Posterior vena cava (tissue), 2 donors: ENCODE data around the gene AP2M1. TPM values are rescaled to one million over a fixed set of nuclear protein-coding genes. Genes with fewer than 3 reads are reported as not detected.

ENCODE experiments used
- DNase-seq: peaks from one replicate; pipeline ENCODE4 v3.0.0-alpha.2; 2020; ENCODE audit warnings: low spot score
- intact Hi-C, 2 donors: fragments of 100-400 bp; cut with DNase I; formaldehyde crosslinking; loops; one replicate each; pipeline versions ENCODE4 v1.14.1 to v1.14.2; 2022 to 2023
- total RNA-seq, 2 donors: library from RNA; stranded (reverse); fragmentation: NEBNext Ultra II Directional; extraction: Animal tissue kit (Norgen Biotek cat#: 25700); gene quantifications; one replicate each; pipeline ENCODE4 v1.2.1, GENCODE V29; 2021
- donor health status: DM: yes; HTN: yes; CAD: no.
- donor health status: DM: yes; HTN: yes; CAD: no.

The AP2M1 gene
- total RNA-seq, 2 donors from 2014 or later = 324 to 365 TPM

- DNase-seq = no peak
- intact Hi-C loops = no loop called here
These were observed 851 bp downstream of the AP2M1 start for GRCh38 chr3:184175506-184175905.

GRCh38 chr3:184175981-184176376, 1.3 kb downstream of the AP2M1 start:
- DNase-seq = peak; percentile 24
- intact Hi-C loops = loop anchor here in 1 of 2 donors (2.0 kb wide), 1 partner anchor 69 kb away; no protein-coding TSS in a partner anchor

- intact Hi-C loops = loop anchor here in 1 of 2 donors (2.0 kb wide), 1 partner anchor 68 kb away; no protein-coding TSS in a partner anchor
- DNase-seq = peak; percentile 93
These were observed 2.0 kb downstream of the AP2M1 start for GRCh38 chr3:184176377-184177330.

DNA sequence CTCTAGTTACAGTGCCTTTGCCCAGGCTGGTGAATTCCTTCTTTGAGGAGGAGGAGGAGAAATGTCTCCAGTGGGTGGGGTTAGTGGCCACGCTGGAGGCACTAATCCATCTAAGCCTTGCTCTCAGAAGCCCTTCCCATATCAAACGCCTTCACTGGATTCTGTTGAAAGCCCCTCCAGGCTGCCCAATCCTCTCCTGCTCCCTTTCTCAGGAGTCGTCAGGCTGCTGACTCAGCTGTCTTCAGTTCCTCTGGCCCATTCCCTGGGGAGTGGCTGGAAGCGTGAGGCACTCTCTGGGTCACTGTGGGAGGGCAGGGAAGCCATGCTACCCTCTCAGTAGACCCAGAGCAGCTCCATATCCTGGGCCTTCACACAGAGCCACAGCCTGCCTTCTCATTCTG, 2.7 kb downstream of the AP2M1 start:
- intact Hi-C loops = loop anchor here in 1 of 2 donors (2.0 kb wide), 1 partner anchor 67 kb away; no protein-coding TSS in a partner anchor
- DNase-seq = no peak

DNA sequence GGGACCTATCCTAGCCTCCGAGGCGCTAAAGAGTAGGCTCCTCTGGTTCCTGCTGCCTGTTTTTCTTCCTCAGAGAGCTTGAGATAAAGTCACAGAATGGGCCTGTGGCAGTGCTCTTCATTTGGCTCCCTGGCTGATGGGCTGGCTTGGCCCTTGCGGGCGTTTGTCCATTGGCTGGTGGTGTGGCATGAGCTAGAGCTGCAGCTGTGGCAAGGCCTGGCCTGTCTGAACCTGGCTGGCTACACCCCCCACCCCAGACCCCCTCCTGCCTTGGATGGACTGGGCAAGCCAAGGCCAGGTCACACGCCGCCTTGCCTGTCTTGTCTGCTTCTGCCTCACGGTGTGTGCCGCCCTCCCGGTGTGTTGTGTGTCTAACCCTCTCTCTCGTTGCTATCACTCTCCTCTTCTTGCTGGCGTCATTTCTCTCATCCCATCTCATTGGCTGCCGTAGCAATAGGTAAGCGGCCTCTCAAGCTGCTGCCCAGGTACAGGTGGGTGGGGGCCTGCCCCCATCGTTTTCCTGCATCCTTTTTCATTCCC, 3.2 kb downstream of the AP2M1 start:
- no peak for DNase-seq
- intact Hi-C loops = loop anchor here in 1 of 2 donors (2.0 kb wide), 1 partner anchor 67 kb away; no protein-coding TSS in a partner anchor

- intact Hi-C loops = no loop called here
- no peak for DNase-seq
These were observed 4.0 kb downstream of the AP2M1 start for GRCh38 chr3:184178521-184179138.

DNA sequence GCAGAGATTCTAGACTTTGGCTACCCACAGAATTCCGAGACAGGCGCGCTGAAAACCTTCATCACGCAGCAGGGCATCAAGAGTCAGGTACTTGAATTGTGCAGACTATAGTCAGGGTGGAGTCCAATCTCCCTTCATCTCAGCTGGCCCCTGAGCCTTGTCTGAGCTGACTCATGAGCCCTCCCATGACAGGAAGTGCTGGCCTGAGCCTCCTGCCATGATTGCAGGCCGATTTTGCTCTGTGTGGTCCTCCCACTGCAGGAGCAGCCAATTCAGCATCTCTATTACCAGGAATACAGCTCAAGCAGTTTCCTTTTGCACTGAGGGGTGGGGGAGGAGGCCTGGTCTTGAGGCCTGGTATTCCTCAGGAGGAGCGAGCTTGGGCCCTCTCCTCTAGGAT, 5.5 kb downstream of the AP2M1 start:
- intact Hi-C loops = loop anchor here in 1 of 2 donors (10.0 kb wide), 2 partner anchors 45 to 135 kb away; partner anchors contain the start of genes EIF2B5 and EIF4G1
- no peak for DNase-seq

DNA sequence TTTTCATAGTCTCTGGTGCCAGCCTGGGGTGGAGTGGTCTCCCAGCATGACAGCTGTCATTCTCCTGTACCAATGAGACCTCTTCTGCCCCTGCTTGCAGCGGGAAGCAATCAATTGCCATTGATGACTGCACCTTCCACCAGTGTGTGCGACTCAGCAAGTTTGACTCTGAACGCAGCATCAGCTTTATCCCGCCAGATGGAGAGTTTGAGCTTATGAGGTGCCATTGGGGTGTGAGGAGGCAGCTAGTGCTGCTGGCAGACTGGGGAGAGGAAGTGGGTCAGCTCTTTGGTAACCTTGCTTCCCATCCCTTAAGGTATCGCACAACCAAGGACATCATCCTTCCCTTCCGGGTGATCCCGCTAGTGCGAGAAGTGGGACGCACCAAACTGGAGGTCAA, 6.9 kb downstream of the AP2M1 start:
- intact Hi-C loops = loop anchor here in 1 of 2 donors (10.0 kb wide), 2 partner anchors 47 to 133 kb away; partner anchors contain the start of genes EIF2B5 and EIF4G1
- no peak for DNase-seq

GRCh38 chr3:184183679-184184078, 9.0 kb downstream of the AP2M1 start:
- intact Hi-C loops = loop anchor here (1.0 to 10.0 kb wide), 3 partner anchors 47 to 131 kb away; partner anchors contain the start of genes EIF2B5 (in 1 of the 2) and EIF4G1 (in 1 of the 2)
- DNase-seq = no peak

DNA sequence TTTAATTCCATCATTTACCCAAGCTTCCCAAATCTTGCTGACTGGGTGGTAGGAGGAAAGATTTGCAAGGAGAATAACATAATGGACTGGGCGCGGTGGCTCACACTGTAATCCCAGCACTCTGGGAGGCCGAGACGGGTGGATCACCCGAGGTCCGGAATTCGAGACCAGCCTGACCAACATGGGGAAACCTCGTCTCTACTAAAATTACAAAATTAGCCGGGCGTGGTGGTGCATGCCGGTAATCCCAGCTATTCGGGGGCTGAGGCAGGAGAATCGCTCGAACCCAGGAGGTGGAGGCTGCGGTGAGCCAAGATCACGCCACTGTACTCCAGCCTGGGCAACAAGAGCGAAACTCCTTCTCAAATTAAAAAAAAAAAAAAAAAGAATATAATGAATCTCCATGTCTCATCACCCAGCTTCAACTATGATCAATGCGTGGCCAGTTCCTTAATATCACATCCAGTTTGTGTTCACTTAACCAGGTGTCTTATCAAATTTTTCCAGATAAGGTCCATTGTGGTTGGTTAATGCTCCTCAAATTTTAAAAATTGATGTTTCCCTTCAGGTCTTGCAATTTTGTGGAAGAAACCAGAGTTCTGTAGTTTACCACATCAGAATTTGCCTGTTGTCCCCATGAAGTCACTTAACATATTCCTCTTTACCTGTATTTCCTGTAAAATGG, 10.0 kb downstream of the AP2M1 start:
- intact Hi-C loops = loop anchor here in 1 of 2 donors (10.0 kb wide), 2 partner anchors 50 to 130 kb away; partner anchors contain the start of genes EIF2B5 and EIF4G1
- DNase-seq = no peak

DNA sequence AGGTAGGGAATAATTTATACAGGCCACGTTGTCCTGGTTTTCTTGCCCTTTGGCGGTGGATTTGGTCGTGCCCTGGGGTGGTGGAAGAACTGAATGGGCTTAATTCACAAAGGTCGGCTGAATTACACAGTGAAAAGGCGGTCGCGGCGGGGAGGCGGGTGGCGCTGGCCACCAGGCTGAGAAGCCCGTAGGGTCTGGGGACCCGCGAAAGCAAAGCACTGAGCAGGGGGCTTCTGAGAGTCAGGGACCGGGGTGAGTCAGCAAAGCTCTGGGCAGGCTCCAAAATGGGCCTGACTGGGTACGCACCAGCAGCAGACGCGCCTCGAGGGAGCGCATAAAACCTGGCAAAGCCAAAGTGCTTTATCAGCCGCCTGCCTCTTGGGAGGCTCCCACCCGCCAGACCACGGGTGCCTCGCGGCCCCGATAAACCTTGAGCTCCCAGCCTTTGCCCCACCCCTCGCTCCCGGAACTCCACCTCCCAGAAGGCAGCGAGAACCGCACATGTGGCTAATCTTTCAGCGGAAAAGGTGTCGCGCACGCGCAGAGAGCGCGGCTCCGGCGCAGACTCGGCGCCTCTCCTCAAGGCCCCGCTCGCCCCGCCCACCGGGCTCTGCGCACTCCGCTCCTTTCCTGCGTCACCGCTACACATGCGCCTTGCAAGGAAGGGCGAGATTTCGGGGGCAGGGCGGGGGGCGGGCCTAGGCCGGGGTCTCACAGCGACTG, 11.0 kb downstream of the AP2M1 start:
- intact Hi-C loops = loop anchor here in 1 of 2 donors (10.0 kb wide), 2 partner anchors 51 to 129 kb away; partner anchors contain the start of genes EIF2B5 and EIF4G1
- DNase-seq = peak; percentile 100

- peak; percentile 90 for DNase-seq
- intact Hi-C loops = loop anchor here in 1 of 2 donors (10.0 kb wide), 2 partner anchors 52 to 128 kb away; partner anchors contain the start of genes EIF2B5 and EIF4G1
These were observed 11.7 kb downstream of the AP2M1 start, which contains the start of gene ABCF3 for GRCh38 chr3:184186184-184186901. Gene ABCF3 (plus strand): TSS chr3:184186199. CDS start chr3:184186208, 9 bp downstream.

DNA sequence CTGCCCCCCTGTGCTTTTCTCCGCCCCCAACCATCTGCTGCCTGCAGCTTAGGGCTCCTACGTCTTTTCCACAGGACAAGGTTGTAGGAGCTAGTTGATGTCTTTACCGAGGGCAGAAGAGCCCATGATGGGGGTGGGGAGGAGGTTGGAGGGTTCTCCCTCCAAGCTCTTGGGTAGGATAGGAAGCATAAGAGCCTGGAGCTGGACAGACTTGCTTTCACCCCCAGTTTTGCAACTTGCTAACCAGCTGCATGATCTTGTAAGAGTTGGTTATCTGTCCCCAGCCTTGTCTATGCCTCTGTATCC, 12.2 kb downstream of the AP2M1 start:
- intact Hi-C loops = loop anchor here in 1 of 2 donors (10.0 kb wide), 2 partner anchors 52 to 128 kb away; partner anchors contain the start of genes EIF2B5 and EIF4G1
- DNase-seq = peak; percentile 35

DNA sequence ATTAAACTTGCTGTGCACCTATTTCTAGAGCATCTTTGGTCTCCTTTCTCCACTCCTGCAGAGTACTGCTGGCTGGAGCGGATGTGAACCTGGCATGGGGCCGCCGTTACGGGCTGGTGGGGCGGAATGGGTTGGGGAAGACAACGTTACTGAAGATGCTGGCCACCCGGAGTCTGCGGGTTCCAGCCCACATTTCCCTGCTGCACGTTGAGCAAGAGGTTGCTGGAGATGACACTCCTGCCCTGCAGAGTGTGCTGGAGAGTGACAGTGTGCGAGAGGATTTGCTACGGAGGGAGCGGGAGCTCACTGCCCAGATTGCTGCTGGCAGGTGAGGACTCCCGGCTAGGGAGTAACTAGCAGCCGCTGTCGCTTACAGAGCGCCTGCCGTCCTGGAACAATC, 13.4 kb downstream of the AP2M1 start:
- intact Hi-C loops = loop anchor here in 1 of 2 donors (10.0 kb wide), 2 partner anchors 53 to 127 kb away; partner anchors contain the start of genes EIF2B5 and EIF4G1
- DNase-seq = no peak

DNA sequence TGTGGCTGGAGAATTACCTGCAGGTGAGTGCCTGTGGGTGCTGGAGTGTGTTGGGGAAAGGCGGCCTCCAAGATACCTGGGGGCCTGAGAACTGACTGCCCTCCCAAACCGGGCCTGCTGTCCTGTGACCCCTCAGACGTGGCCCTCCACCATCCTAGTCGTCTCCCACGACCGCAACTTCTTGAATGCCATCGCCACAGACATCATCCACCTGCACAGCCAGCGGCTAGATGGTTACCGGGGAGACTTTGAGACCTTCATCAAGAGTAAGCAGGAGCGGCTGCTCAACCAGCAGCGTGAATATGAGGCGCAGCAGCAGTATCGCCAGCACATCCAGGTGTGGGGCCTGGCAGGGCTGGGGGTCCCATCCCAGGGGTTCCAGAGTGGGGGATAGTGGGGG, 14.8 kb downstream of the AP2M1 start:
- intact Hi-C loops = loop anchor here in 1 of 2 donors (10.0 kb wide), 2 partner anchors 55 to 125 kb away; partner anchors contain the start of genes EIF2B5 and EIF4G1
- peak; percentile 78 for DNase-seq

DNA sequence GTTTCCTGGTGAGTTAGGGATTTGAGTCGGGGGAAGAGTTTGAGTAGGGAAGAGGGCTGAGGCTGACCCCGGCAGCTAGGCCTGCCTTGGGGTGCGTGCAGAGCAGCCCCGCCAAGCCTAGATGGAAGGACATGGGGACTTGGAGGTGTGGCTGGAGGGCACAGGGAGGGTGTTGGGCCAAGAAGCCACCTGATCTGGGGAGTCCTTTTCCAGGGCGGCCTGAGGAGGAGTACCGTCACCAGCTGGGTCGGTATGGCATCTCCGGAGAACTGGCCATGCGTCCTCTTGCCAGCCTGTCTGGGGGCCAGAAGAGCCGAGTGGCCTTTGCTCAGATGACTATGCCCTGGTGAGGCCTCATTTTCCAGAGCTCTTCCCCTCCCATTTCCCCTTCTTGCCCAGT, 18.2 kb downstream of the AP2M1 start:
- intact Hi-C loops = no loop called here

DNA sequence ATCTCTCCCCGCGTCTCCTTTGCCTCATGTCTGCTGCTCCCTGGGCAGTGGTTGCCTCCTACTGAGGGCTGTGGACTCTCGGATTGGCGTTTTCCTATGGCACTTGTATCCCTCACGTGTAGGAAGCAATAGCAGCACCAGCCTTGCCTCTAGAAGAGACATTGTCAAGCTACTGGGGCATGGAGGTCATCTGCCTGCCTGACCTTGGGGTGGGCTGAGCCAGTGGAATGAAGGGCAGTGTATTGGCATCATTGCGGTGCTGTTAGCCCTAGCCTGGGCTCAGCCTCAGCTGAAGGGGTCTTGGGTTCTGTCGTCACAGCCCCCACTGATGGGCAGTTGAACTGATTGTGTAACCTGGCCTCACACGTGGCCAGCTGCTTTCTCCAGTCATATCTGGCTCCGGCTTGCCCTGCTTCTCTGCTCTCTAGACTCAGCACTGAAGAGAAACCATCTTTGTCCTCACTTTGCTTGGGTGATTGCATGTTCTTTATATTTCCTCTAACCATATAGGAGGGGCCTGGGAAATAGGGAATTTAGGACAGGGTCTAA, 19.4 kb downstream of the AP2M1 start:
- DNase-seq = no peak
- intact Hi-C loops = no loop called here

More for the DNA sequence above, 18.2 kb downstream of the AP2M1 start:
- no peak for DNase-seq
